Fibroblast of lung (primary cell): ENCODE data around the gene MLN. TPM values are rescaled to one million over a fixed set of nuclear protein-coding genes. Genes with fewer than 3 reads are reported as not detected.

ENCODE experiments used
- DNase-seq, 2 donors: peaks; one replicate each; pipeline versions ENCODE4 v3.0.0 to v3.0.0-alpha.2; 2010; ENCODE audit warnings: low read depth in 2 of 2
- H2AFZ ChIP-seq: 2 replicates; pipeline ENCODE4 v1.5.1; 2012; ENCODE audit warnings: low read length, control low read depth, inconsistent platforms
- H3K27ac ChIP-seq: 2 replicates; pipeline ENCODE4 v1.5.1; 2011; ENCODE audit warnings: low read length, control low read depth; ENCODE audit not compliant: insufficient read depth
- H3K27me3 ChIP-seq: 2 replicates; pipeline ENCODE4 v1.5.1; 2011; ENCODE audit warnings: mild to moderate bottlenecking, low read length; ENCODE audit not compliant: control insufficient read depth, insufficient read depth
- H3K36me3 ChIP-seq: 2 replicates; pipeline ENCODE4 v1.5.1; 2011; ENCODE audit warnings: low read length; ENCODE audit not compliant: control insufficient read depth, insufficient read depth
- H3K4me1 ChIP-seq: 2 replicates; pipeline ENCODE4 v1.5.1; 2011; ENCODE audit warnings: low read length; ENCODE audit not compliant: control insufficient read depth, insufficient read depth; ENCODE audit errors: extremely low read depth
- H3K4me2 ChIP-seq: 2 replicates; pipeline ENCODE4 v1.5.1; 2011; ENCODE audit warnings: low read length, control low read depth; ENCODE audit not compliant: insufficient read depth; ENCODE audit errors: extremely low read depth
- H3K4me3 ChIP-seq, 4 experiments: fragments of 200-600 bp in 1 of 4; sonication (generic) in 1 of 4; replicated peaks in 1 of 4; 2 replicates each; pipeline ENCODE4 v1.5.1; 2011 to 2016; ENCODE audit warnings: low read length in 4 of 4, low read depth in 3 of 4, mild to moderate bottlenecking in 3 of 4, control low read depth in 2 of 4, inconsistent platforms in 1 of 4, mixed read lengths in 1 of 4; ENCODE audit not compliant: insufficient read depth in 1 of 4; ENCODE audit errors: control extremely low read depth in 1 of 4
- H3K79me2 ChIP-seq: 2 replicates; pipeline ENCODE4 v1.5.1; 2012; ENCODE audit warnings: mild to moderate bottlenecking, low read length, inconsistent platforms; ENCODE audit not compliant: control insufficient read depth, insufficient read depth
- H3K9ac ChIP-seq: 2 replicates; pipeline ENCODE4 v1.5.1; 2011; ENCODE audit warnings: mild to moderate bottlenecking, low read length, control low read depth; ENCODE audit not compliant: insufficient read depth
- H3K9me3 ChIP-seq: 2 replicates; pipeline ENCODE4 v1.5.1; 2012; ENCODE audit warnings: low read depth, low read length; ENCODE audit not compliant: control insufficient read depth, insufficient read depth
- H4K20me1 ChIP-seq: 2 replicates; pipeline ENCODE4 v1.5.1; 2011; ENCODE audit warnings: low read length; ENCODE audit not compliant: control insufficient read depth, insufficient read depth; ENCODE audit errors: extremely low read depth
- CTCF ChIP-seq, 2 donors: IDR thresholded peaks in 1 of 2; conservative IDR thresholded peaks in 1 of 2; 1 replicate in 1 of 2; 2 replicates in 1 of 2; pipeline ENCODE4 v1.5.1; 2011 to 2012; ENCODE audit warnings: low read length in 2 of 2, control low read depth in 1 of 2, inconsistent platforms in 1 of 2, low read depth in 1 of 2, mild to moderate bottlenecking in 1 of 2
- EZH2 ChIP-seq: IDR thresholded peaks from 2 replicates; pipeline ENCODE4 v1.5.1; 2012; ENCODE audit warnings: low read length, control low read depth, mild to moderate bottlenecking; ENCODE audit errors: missing control alignments
- polyA plus RNA-seq, 2 donors: library from polyadenylated mRNA; depleted of rRNA in 1 of 2; stranded (reverse) in 1 of 2; unstranded in 1 of 2; fragments of >200 nt; gene quantifications; 2 replicates each; pipeline ENCODE4 v1.2.1, GENCODE V29; 2011 to 2012; ENCODE audit warnings: missing spikeins in 1 of 2
- total RNA-seq: library from RNA; depleted of rRNA; stranded (reverse); fragments of >200 nt; gene quantifications from 2 replicates; pipeline ENCODE4 v1.2.1, GENCODE V29; 2014

Gene MLN
- total and polyA plus RNA-seq, 2 donors (not counting 1 experiment from before 2014, with no cell fraction given): not detected

GRCh38 chr6:33777398-33778388, 26.1 kb downstream of the MLN start:
- no peaks in the 10 kb centered on the region for H3K27me3 ChIP-seq
- H3K27ac ChIP-seq: no peak overlapping the region
- H2AFZ ChIP-seq: no peak overlapping the region
- peaks cover 11% of the 10 kb centered on the region for H3K4me1 ChIP-seq
- H4K20me1 ChIP-seq: no peaks in the 10 kb centered on the region
- H3K36me3 ChIP-seq: peaks cover 38% of the 10 kb centered on the region
- no peaks in the 10 kb centered on the region for H3K79me2 ChIP-seq
- H3K9ac ChIP-seq: no peak overlapping the region
- no peak overlapping the region for H3K4me3 ChIP-seq
- no peak overlapping the region for H3K4me2 ChIP-seq
- H3K9me3 ChIP-seq: no peaks in the 10 kb centered on the region
- TF ChIP-seq CTCF (conservative IDR thresholded peaks at IDR 0.05 in 1 of 2, IDR thresholded peaks at IDR 0.05 in 1 of 2; ENCODE audit: low read depth in 1 of 2, low read length in 2 of 2) (no peak), EZH2 (no peak)
- no peak for DNase-seq

GRCh38 chr6:33776764-33777163, 27.0 kb downstream of the MLN start:
- H3K36me3 ChIP-seq: peaks cover 42% of the 10 kb centered on the region
- no peak overlapping the region for H3K9ac ChIP-seq
- H3K9me3 ChIP-seq: no peaks in the 10 kb centered on the region
- H3K4me2 ChIP-seq: no peak overlapping the region
- TF ChIP-seq EZH2: no peak
- TF ChIP-seq CTCF (conservative IDR thresholded peaks at IDR 0.05 in 1 of 2, IDR thresholded peaks at IDR 0.05 in 1 of 2; ENCODE audit: low read depth in 1 of 2, low read length in 2 of 2): no peak
- peaks cover 20% of the 10 kb centered on the region for H3K4me1 ChIP-seq
- H3K27me3 ChIP-seq: no peaks in the 10 kb centered on the region
- no peak overlapping the region for H3K27ac ChIP-seq
- no peak overlapping the region for H2AFZ ChIP-seq
- no peak overlapping the region for H3K4me3 ChIP-seq
- H4K20me1 ChIP-seq: no peaks in the 10 kb centered on the region
- DNase-seq: no peak
- no peaks in the 10 kb centered on the region for H3K79me2 ChIP-seq

GRCh38 chr6:33776186-33776585, 27.6 kb downstream of the MLN start:
- peaks cover 19% of the 10 kb centered on the region for H3K4me1 ChIP-seq
- no peak overlapping the region for H3K9ac ChIP-seq
- peaks cover 40% of the 10 kb centered on the region for H3K36me3 ChIP-seq
- DNase-seq: no peak
- no peak overlapping the region for H3K27ac ChIP-seq
- no peak overlapping the region for H3K4me2 ChIP-seq
- TF ChIP-seq EZH2 (no peak), CTCF (conservative IDR thresholded peaks at IDR 0.05 in 1 of 2, IDR thresholded peaks at IDR 0.05 in 1 of 2; ENCODE audit: low read depth in 1 of 2, low read length in 2 of 2) (no peak)
- H4K20me1 ChIP-seq: no peaks in the 10 kb centered on the region
- no peak overlapping the region for H2AFZ ChIP-seq
- H3K27me3 ChIP-seq: no peaks in the 10 kb centered on the region
- no peak overlapping the region for H3K4me3 ChIP-seq
- H3K9me3 ChIP-seq: no peaks in the 10 kb centered on the region
- H3K79me2 ChIP-seq: no peaks in the 10 kb centered on the region
